Measurements from ENCODE around the gene MSI2.

The MSI2 gene

DNA sequence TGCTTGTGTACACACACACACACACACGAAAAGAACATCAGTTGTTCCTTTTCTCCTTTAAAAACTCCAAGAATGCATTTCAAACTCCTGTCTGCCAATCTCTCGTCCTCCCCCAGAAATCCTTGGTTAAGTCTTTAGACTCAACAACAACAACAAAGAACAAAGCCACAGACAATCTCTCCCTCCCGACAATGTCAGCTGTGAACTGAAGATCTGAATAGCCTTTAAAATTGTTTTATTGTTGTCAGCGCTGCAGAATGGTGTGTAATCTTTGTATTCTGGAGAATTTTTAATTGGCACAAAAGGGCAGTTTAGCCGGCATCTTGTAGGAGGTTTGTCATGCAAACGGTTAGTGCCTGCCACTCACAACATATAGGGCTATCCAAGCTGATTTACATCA, 219.5 kb downstream of the MSI2 start:
- intact Hi-C loops (cut with DNase I), result no loop called here
- no peak for DNase-seq

DNA sequence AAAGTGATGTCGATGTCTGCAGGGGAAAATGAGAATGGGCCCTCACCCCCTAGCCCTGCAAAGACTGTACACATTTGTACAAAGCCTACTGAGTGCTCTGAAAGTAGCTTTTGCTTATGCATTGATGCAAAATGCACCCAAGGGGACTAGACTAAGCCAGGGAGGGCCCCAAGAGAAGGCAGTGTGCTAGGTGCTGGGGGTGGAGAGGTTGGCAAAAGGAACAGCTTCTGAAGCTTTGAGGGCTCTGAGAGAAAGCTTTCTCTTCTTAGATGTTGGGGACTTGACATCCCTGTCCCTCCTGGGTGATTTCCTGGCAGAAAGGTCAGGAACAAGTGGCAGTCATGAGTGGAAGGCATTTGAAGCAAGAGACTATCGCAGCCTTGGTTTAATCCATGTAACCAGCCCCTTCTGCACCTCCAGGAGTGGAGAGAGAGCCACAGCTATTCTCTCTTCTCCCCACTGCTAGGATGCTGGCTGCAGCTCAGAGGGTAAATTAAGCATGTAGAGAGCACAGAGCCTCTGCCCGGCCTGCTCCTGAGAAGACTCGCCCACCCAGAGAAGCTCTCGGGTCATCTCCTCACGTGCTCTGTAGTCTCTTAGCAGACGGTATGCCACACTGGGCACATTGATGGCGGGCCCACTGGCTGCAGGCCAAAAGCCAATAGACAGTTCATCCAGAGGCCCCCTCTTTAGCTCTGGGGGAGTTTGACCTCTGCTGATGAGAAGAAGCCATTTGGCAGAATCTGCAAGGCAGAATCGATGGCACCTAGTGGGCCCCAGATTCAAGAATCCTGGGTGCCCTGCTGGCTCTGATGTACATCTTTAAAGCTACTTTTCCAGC, 221.4 kb downstream of the MSI2 start:
- intact Hi-C loops (cut with DNase I), result no loop called here
- DNase-seq, result no peak

- intact Hi-C loops (cut with DNase I), result no loop called here
- peak in 1 of 42 donors; percentile 51 for DNase-seq
Measured at GRCh38 chr17:57478478-57479250, 222.3 kb downstream of the MSI2 start.

GRCh38 chr17:57480438-57481196, 224.3 kb downstream of the MSI2 start:
- DNase-seq, result no peak
- intact Hi-C loops (cut with DNase I), result no loop called here

GRCh38 chr17:57481910-57482391, 225.6 kb downstream of the MSI2 start:
- intact Hi-C loops (cut with DNase I), result no loop called here
- DNase-seq, result no peak

- no peak for DNase-seq
- intact Hi-C loops (cut with DNase I), result no loop called here
Measured at GRCh38 chr17:57482657-57483056, 226.3 kb downstream of the MSI2 start.

- intact Hi-C loops (cut with DNase I), result no loop called here
- DNase-seq, result no peak
Measured at GRCh38 chr17:57484081-57484666, 227.9 kb downstream of the MSI2 start.

GRCh38 chr17:57484826-57485565, 228.7 kb downstream of the MSI2 start:
- intact Hi-C loops (cut with DNase I), result no loop called here
- DNase-seq, result no peak

DNA sequence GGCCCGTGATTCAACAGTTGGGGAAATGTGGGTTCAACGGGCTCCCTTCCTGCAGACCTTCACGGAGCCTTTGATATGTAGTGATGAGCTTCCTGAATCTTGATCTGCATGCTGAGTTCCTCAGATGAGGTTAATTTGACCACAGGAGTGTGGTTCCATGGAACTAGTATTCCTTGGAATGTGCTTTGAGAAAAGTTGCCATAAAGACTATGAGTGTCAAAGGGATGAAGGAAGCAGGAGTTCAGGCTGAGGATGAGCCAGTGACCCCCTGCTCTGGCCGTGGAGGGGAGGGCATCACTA, 229.2 kb downstream of the MSI2 start:
- intact Hi-C loops (cut with DNase I), result no loop called here
- no peak for DNase-seq

DNA sequence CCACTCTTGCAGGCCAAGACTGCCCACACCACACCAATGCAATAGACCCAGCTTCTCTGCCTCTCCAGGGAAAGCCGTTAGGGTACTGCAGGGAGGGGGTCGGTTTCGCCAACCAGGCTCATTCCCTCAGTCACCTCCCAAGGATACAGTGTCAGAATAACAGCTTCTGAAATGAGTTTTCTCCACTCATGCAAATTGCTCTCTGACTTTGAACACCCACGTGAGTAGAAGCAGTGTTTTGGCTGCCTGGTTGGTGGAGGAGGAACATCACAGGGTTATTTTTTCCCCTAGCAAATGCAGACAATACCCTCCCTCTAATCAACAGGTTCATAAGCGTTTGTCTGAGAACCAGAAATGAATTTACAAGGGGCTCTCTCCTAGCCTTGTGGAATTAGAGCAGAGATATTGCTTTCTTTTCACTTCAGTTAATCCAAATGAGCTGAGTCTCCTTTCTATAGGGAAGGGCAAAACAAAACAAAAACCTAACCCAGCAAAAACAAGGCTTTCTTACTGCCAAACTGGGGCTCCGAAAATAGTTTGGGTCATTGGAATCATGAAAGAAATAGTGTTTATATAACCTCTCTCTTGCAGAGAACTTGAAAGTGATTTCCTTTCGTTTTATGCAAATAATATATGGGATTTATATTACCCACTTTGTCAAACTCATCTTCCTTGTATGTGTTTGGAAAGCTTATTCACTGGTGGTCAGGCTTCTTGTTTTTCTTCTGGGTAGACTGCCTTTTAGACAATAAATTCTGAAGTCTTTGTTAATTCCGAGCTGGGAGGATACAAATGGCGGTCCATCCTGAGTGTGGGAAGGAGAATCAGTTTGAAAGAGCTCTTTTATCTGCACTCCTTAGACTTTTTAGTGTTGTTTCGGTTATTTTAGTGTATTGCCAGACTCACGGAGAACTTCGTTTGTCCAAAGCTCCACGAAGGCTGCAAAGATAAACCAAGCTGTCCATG, 229.9 kb downstream of the MSI2 start:
- intact Hi-C loops (cut with DNase I), result no loop called here
- peak in 2 of 42 donors; percentile 32 to 59 for DNase-seq

DNA sequence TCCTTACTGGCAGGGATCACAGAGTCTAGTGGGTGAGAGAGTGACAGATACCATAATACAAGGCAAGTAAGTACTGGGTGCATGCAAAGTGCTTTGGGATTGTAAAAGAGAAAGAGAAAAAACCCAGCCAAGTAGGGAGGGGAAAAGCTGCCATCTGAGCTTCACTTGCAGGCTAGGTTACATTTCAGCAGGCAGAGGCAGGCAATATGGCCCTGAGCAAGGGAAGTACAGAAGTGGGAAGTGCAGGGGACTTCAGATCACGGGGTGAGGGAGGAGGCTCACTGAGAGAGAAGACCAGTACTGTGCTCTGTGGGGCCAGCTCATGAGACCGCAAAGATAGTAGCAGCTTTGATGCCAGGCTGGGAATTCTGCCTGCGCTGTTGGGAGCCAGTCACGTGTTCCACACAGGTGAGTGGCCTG, 230.6 kb downstream of the MSI2 start:
- intact Hi-C loops (cut with DNase I), result no loop called here
- DNase-seq, result peak in 26 of 42 donors; percentile 25 to 68 (median 42)

DNA sequence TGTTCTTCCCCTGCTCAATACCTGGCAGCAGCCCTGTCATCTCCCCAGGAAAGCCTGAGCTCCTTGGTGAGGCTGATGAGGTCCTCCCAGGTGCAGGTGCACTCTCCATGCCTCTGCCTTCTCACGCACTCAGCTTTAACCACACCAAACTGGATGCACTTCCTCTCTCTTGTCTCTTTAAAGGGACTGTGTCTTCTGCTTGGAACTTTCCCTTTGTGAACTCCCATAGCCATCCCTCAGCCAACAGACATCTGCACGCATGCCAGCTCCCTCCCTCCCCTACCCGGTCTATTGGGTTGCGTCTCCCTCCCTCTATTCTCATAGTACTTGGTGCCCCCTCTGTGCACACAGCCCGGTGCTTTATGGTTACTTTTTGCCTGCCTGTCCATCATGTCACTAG, 231.2 kb downstream of the MSI2 start:
- intact Hi-C loops (cut with DNase I), result no loop called here
- DNase-seq, result peak in 19 of 42 donors; percentile 28 to 66 (median 42)

DNA sequence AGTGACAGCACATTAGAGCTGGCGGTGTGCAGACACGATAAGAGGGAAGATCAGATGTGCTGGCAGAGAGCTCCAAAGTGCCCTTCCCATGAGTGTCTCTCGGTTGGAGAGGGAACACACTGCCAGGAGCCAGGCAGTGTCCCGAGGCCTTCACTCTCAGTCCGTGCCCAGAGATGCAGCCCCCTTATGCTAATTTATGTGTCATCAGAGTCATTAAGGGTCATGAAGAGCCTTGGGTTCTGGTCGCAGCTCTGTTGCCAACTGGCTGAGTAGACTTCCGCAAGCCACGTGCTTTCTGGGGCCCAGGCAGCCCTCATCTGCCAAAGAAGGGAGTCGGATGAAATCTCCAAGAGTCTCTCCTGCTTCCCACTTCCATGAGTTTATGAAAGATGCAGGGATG, 232.5 kb downstream of the MSI2 start:
- intact Hi-C loops (cut with DNase I), result no loop called here
- DNase-seq, result peak in 9 of 42 donors; percentile 18 to 70 (median 35)

- intact Hi-C loops (cut with DNase I), result no loop called here
- peak in 10 of 42 donors; percentile 18 to 61 (median 47) for DNase-seq
Measured at GRCh38 chr17:57489321-57489720, 233.0 kb downstream of the MSI2 start.

DNA sequence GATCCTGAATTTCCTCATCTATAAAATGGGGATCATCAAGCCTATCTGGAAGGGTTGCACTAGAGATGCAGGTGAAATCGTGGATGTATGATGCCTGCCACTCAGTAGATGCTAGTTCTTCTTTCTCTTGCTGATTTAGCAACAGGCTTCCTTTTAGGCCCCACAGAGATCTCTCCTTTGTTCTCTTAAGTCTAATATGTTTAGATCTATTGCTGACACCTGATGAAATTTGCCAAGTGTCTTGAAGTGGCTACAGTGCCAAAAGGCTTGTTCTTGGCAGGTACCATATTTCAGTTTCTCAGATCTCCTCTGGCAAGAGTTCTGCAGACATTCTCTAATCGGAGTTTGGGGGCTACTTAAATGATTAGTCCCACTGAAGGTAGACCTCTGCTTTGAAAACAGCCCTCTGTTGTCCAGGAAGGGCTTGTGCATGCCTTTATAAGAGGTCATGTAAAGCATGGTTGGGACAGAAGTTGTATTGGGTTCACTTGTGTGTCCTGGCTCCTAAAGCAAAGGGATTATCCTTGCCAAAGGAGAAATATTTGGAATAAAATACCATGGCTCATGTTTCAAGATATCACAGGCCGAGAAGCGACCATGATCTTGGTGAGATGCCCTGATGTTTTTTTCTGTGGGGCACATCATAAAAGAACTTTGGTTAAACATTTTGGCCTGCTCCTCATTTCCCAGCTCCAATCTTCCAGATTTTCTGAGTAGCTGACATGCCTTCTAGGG, 234.0 kb downstream of the MSI2 start:
- no peak for DNase-seq
- intact Hi-C loops (cut with DNase I), result no loop called here

- intact Hi-C loops (cut with DNase I), result no loop called here
- DNase-seq, result peak in 3 of 42 donors; percentile 32 to 58 (median 33)
Measured at GRCh38 chr17:57490890-57491289, 234.6 kb downstream of the MSI2 start.

- intact Hi-C loops (cut with DNase I), result no loop called here
- no peak for DNase-seq
Measured at GRCh38 chr17:57493171-57493570, 236.8 kb downstream of the MSI2 start.
